Osteoblast (primary cell): ENCODE results near the gene NR2F1-AS1. TPM values are rescaled to one million over a fixed set of nuclear protein-coding genes. Genes with fewer than 3 reads are reported as not detected.

Experiments used
- DNase-seq: peaks from one replicate; pipeline ENCODE4 v3.0.0; 2011; ENCODE audit warnings: low spot score, mixed read lengths; ENCODE audit not compliant: insufficient read length; ENCODE audit errors: missing footprints
- H2AFZ ChIP-seq: 2 replicates; pipeline ENCODE4 v1.6.0; 2011; ENCODE audit warnings: mild to moderate bottlenecking, low read length
- H3K27ac ChIP-seq: 2 replicates; pipeline ENCODE4 v1.5.1; 2011; ENCODE audit warnings: mild to moderate bottlenecking, low read depth, low read length, moderate library complexity
- H3K27me3 ChIP-seq: 2 replicates; pipeline ENCODE4 v1.6.0; 2012; ENCODE audit warnings: mild to moderate bottlenecking, control low read depth, inconsistent platforms, low read length, moderate library complexity; ENCODE audit not compliant: insufficient read depth
- H3K36me3 ChIP-seq: 2 replicates; pipeline ENCODE4 v1.5.1; 2011; ENCODE audit warnings: mild to moderate bottlenecking, low read length, control low read depth, moderate library complexity; ENCODE audit not compliant: insufficient read depth
- H3K4me1 ChIP-seq: 2 replicates; pipeline ENCODE4 v1.5.1; 2011; ENCODE audit warnings: mild to moderate bottlenecking, low read length, control low read depth, moderate library complexity; ENCODE audit not compliant: insufficient read depth
- H3K4me2 ChIP-seq: 2 replicates; pipeline ENCODE4 v1.6.0; 2011; ENCODE audit warnings: mild to moderate bottlenecking, low read length; ENCODE audit not compliant: insufficient read depth
- H3K4me3 ChIP-seq: fragments of 200-600 bp; sonication (generic); 3 replicates; pipeline ENCODE4 v1.5.1; 2012; ENCODE audit warnings: mild to moderate bottlenecking, low read length, inconsistent platforms; ENCODE audit not compliant: insufficient read depth
- H3K79me2 ChIP-seq: 2 replicates; pipeline ENCODE4 v1.6.0; 2012; ENCODE audit warnings: mild to moderate bottlenecking, low read length, control low read depth, inconsistent platforms; ENCODE audit not compliant: insufficient read depth
- H3K9me3 ChIP-seq: 2 replicates; pipeline ENCODE4 v1.5.1; 2011; ENCODE audit warnings: low read depth, low read length, control low read depth
- H4K20me1 ChIP-seq: 2 replicates; pipeline ENCODE4 v1.6.0; 2012; ENCODE audit warnings: mild to moderate bottlenecking, low read length, control low read depth; ENCODE audit not compliant: insufficient read depth
- total RNA-seq: library from RNA; depleted of rRNA; stranded (reverse); fragments of >200 nt; gene quantifications from 2 replicates; pipeline ENCODE4 v1.2.3, GENCODE V29; 2012
- TF ChIP-seq, protein P1 (sequence below): IDR thresholded peaks from 2 replicates; pipeline ENCODE4 v1.5.1; 2011; ENCODE audit warnings: mild to moderate bottlenecking, low read depth, low read length, moderate library complexity; ENCODE audit errors: extremely low read depth

The NR2F1-AS1 gene
- total RNA-seq, 1 donor: 15.9 TPM

DNA sequence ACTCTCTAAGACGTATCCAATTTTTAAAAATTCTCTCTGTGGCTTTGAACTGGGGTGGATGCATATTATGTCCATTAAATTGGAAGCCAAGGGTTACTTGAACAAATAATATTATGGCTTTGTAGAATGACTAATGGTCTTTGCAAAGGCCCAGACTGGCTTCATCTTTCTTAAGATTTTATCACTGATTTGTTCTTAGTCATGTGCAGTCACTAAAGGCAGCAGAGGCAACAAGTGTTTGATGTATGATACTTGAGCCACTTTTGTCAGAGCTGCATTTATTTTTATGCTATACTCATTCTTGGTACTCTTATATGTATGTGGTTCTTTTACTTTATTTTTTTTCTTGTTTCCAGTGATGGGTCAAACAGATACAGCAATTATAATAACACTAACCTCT, 152.2 kb downstream of the NR2F1-AS1 start:
- H3K4me1 ChIP-seq: no peaks in the 10 kb centered on the region
- H3K4me2 ChIP-seq: no peak overlapping the region
- no peaks in the 10 kb centered on the region for H4K20me1 ChIP-seq
- no peak overlapping the region for H3K4me3 ChIP-seq
- no peak overlapping the region for H3K27ac ChIP-seq
- TF ChIP-seq, protein P1, sequence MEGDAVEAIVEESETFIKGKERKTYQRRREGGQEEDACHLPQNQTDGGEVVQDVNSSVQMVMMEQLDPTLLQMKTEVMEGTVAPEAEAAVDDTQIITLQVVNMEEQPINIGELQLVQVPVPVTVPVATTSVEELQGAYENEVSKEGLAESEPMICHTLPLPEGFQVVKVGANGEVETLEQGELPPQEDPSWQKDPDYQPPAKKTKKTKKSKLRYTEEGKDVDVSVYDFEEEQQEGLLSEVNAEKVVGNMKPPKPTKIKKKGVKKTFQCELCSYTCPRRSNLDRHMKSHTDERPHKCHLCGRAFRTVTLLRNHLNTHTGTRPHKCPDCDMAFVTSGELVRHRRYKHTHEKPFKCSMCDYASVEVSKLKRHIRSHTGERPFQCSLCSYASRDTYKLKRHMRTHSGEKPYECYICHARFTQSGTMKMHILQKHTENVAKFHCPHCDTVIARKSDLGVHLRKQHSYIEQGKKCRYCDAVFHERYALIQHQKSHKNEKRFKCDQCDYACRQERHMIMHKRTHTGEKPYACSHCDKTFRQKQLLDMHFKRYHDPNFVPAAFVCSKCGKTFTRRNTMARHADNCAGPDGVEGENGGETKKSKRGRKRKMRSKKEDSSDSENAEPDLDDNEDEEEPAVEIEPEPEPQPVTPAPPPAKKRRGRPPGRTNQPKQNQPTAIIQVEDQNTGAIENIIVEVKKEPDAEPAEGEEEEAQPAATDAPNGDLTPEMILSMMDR: no peak
- H2AFZ ChIP-seq: no peak overlapping the region
- no peaks in the 10 kb centered on the region for H3K27me3 ChIP-seq
- DNase-seq: no peak
- H3K36me3 ChIP-seq: no peaks in the 10 kb centered on the region
- H3K79me2 ChIP-seq: no peaks in the 10 kb centered on the region
- H3K9me3 ChIP-seq: no peaks in the 10 kb centered on the region

- Histone ChIP-seq H3K4me3 (no peak overlapping the region), H3K4me2 (no peak overlapping the region), H3K36me3 (no peaks in the 10 kb centered on the region), H3K79me2 (no peaks in the 10 kb centered on the region), H3K9me3 (no peaks in the 10 kb centered on the region), H3K27me3 (no peaks in the 10 kb centered on the region), H2AFZ (no peak overlapping the region), H3K4me1 (no peaks in the 10 kb centered on the region), H3K27ac (no peak overlapping the region), H4K20me1 (no peaks in the 10 kb centered on the region)
- DNase-seq: no peak
- TF ChIP-seq, protein P1: no peak
These were observed 153.7 kb downstream of the NR2F1-AS1 start for GRCh38 chr5:93427316-93427715.

GRCh38 chr5:93425096-93425495, 155.9 kb downstream of the NR2F1-AS1 start:
- Histone ChIP-seq H3K4me2 (no peak overlapping the region), H3K27me3 (no peaks in the 10 kb centered on the region), H3K9me3 (no peaks in the 10 kb centered on the region), H2AFZ (no peak overlapping the region), H3K4me1 (no peaks in the 10 kb centered on the region), H3K36me3 (no peaks in the 10 kb centered on the region), H3K4me3 (no peak overlapping the region), H3K27ac (no peak overlapping the region), H4K20me1 (no peaks in the 10 kb centered on the region), H3K79me2 (no peaks in the 10 kb centered on the region)
- no peak for DNase-seq
- TF ChIP-seq, protein P1: no peak

- Histone ChIP-seq H3K27ac (no peak overlapping the region), H4K20me1 (no peaks in the 10 kb centered on the region), H3K4me1 (no peaks in the 10 kb centered on the region), H3K27me3 (no peaks in the 10 kb centered on the region), H3K9me3 (no peaks in the 10 kb centered on the region), H3K79me2 (no peaks in the 10 kb centered on the region), H3K36me3 (no peaks in the 10 kb centered on the region), H2AFZ (no peak overlapping the region), H3K4me2 (no peak overlapping the region), H3K4me3 (no peak overlapping the region)
- TF ChIP-seq, protein P1: no peak
- no peak for DNase-seq
These were observed 157.7 kb downstream of the NR2F1-AS1 start for GRCh38 chr5:93423300-93423699.
